Endothelial cell of umbilical vein (primary cell): ENCODE measurements around the gene EML4. TPM values are rescaled to one million over a fixed set of nuclear protein-coding genes. Genes with fewer than 3 reads are reported as not detected.
"Not testable (repeated sequence)": the region's sequence is repeated elsewhere in the genome, so short reads cannot be mapped to it uniquely, and the experiment has no call there.

Experiments used
- BruUV-seq: library from RNA; stranded (reverse); fragments of 400-500 nt; replicated peaks from 2 replicates; lab custom pipeline; 2021; lab: Mats Ljungman, UMichigan
- CTCF ChIA-PET: fragments of 300-600, 350-600 bp; sonication (Branson Sonifier 250); formaldehyde crosslinking; loops from one replicate; lab custom pipeline; 2021; ENCODE audit warnings: antibody characterized with exemption, inconsistent platforms; lab: Charles Lee
- POLR2A ChIA-PET: fragments of 300-600, 350-600 bp; sonication (Branson Sonifier 250); formaldehyde crosslinking; loops from one replicate; lab custom pipeline; 2021; ENCODE audit warnings: antibody characterized with exemption, inconsistent platforms; lab: Charles Lee
- DNase-seq: peaks from one replicate; pipeline ENCODE4 v3.0.0-alpha.2; 2011; ENCODE audit warnings: low read depth, low spot score
- FAIRE-seq: peaks from 2 replicates; lab custom pipeline; 2011; peaks lifted over from hg19 to GRCh38; lab: Jason Lieb, UNC
- H2AFZ ChIP-seq: 2 replicates; pipeline ENCODE4 v1.6.0; 2012; ENCODE audit warnings: low read depth, low read length, control low read depth, inconsistent platforms
- H3K27ac ChIP-seq: 2 replicates; pipeline ENCODE4 v1.5.1; 2011; ENCODE audit warnings: low read depth, mild to moderate bottlenecking, control low read depth, low read length, moderate library complexity; ENCODE audit not compliant: insufficient read depth
- H3K27me3 ChIP-seq, 2 experiments: 2 replicates each; pipeline versions ENCODE4 v1.6.0 to v1.6.1; 2011; ENCODE audit warnings: low read length in 2 of 2, mixed read lengths in 1 of 2; ENCODE audit not compliant: control insufficient read depth in 2 of 2, insufficient read depth in 2 of 2
- H3K36me3 ChIP-seq, 2 experiments: 2 replicates in 1 of 2; 3 replicates in 1 of 2; pipeline ENCODE4 v1.5.1; 2011; ENCODE audit warnings: low read length in 2 of 2, mild to moderate bottlenecking in 1 of 2, moderate library complexity in 1 of 2; ENCODE audit not compliant: control insufficient read depth in 2 of 2, insufficient read depth in 2 of 2; ENCODE audit errors: extremely low read depth in 1 of 2
- H3K4me1 ChIP-seq: 3 replicates; pipeline ENCODE4 v1.5.1; 2011; ENCODE audit warnings: mild to moderate bottlenecking, low read length; ENCODE audit not compliant: control insufficient read depth, insufficient read depth; ENCODE audit errors: extremely low read depth
- H3K4me2 ChIP-seq: 2 replicates; pipeline ENCODE4 v1.6.1; 2011; ENCODE audit warnings: low read length, control low read depth, mixed read lengths; ENCODE audit not compliant: insufficient read depth
- H3K4me3 ChIP-seq, 3 experiments: fragments of 200-600 bp in 1 of 3; sonication (generic), shearing (Covaris generic) in 1 of 3; replicated peaks in 1 of 3; 2 replicates each; pipeline ENCODE4 v1.5.1; 2011 to 2016; ENCODE audit warnings: control low read depth in 3 of 3, low read length in 3 of 3, mild to moderate bottlenecking in 2 of 3, inconsistent platforms in 1 of 3, low read depth in 1 of 3, moderate library complexity in 1 of 3; ENCODE audit not compliant: insufficient read depth in 1 of 3
- H3K79me2 ChIP-seq: 2 replicates; pipeline ENCODE4 v1.6.0; 2012; ENCODE audit warnings: low read length, inconsistent platforms; ENCODE audit not compliant: control insufficient read depth, insufficient read depth
- H3K9ac ChIP-seq: replicated peaks from 2 replicates; pipeline ENCODE3; 2011; ENCODE audit warnings: low read length, control low read depth; ENCODE audit not compliant: insufficient read depth; ENCODE audit errors: extremely low read depth
- H3K9me1 ChIP-seq: replicated peaks from 3 replicates; pipeline ENCODE4 v1.6.0; 2011; ENCODE audit warnings: mild to moderate bottlenecking, low read length; ENCODE audit not compliant: control insufficient read depth, insufficient read depth; ENCODE audit errors: extremely low read depth
- H3K9me3 ChIP-seq: replicated peaks from 2 replicates; pipeline ENCODE4 v1.5.1; 2012; ENCODE audit warnings: low read length, inconsistent platforms; ENCODE audit not compliant: control insufficient read depth, insufficient read depth
- H4K20me1 ChIP-seq: replicated peaks from 2 replicates; pipeline ENCODE3; 2011; ENCODE audit warnings: mild to moderate bottlenecking, low read length; ENCODE audit not compliant: control insufficient read depth, insufficient read depth; ENCODE audit errors: extremely low read depth
- CTCF ChIP-seq, 2 donors: IDR thresholded peaks; 1 replicate in 1 of 2; 2 replicates in 1 of 2; pipeline ENCODE4 v1.5.1; 2011; ENCODE audit warnings: low read length in 2 of 2, mild to moderate bottlenecking in 2 of 2, moderate library complexity in 2 of 2, control low read depth in 1 of 2, inconsistent platforms in 1 of 2, low read depth in 1 of 2; ENCODE audit not compliant: insufficient read depth in 1 of 2; ENCODE audit errors: extremely low read depth in 1 of 2
- FOS ChIP-seq: IDR thresholded peaks from 2 replicates; pipeline ENCODE4 v1.6.1; 2011; ENCODE audit warnings: mild to moderate bottlenecking, low read length, moderate library complexity, borderline replicate concordance; ENCODE audit not compliant: insufficient read depth
- JUN ChIP-seq: IDR thresholded peaks from 2 replicates; pipeline ENCODE4 v1.6.1; 2011; ENCODE audit warnings: borderline replicate concordance, low read depth; ENCODE audit not compliant: insufficient read length, insufficient read depth
- POLR2AphosphoS5 ChIP-seq: IDR thresholded peaks from 2 replicates; pipeline ENCODE4 v1.6.1; 2012; ENCODE audit warnings: low read depth, mild to moderate bottlenecking, control low read depth, low read length, moderate library complexity; ENCODE audit not compliant: insufficient read depth
- dilution Hi-C: fragments of 300-500 bp; cut with MboI; formaldehyde crosslinking; loops from one replicate; pipeline ENCODE4 v1.15.0; 2019; ENCODE audit warnings: low sequenced_read_pairs; ENCODE audit not compliant: extremely low pct_ligation_motif_present
- intact Hi-C: fragments of 100-400 bp; cut with micrococcal nuclease; formaldehyde crosslinking; loops from one replicate; pipeline ENCODE4 v1.10.0; 2022
- polyA plus RNA-seq, 4 experiments: library from polyadenylated mRNA; depleted of rRNA in 3 of 4; stranded (reverse) in 3 of 4; unstranded in 1 of 4; fragments of >200 nt; gene quantifications; 2 replicates each; pipeline versions ENCODE4 v1.2.1 to v1.2.3, GENCODE V29; 2011 to 2012; ENCODE audit warnings: missing spikeins in 1 of 4
- total RNA-seq: library from RNA; stranded (reverse); gene quantifications from 2 replicates; pipeline ENCODE4 v1.2.3, GENCODE V29; 2021

EML4 gene
- total and polyA plus RNA-seq, 2 donors (not counting 3 experiments of a cell fraction or from before 2014, with no cell fraction given) = 13.3 to 32.0 TPM

GRCh38 chr2:42125841-42126594 is 43.1 kb upstream of the EML4 start:
- Histone ChIP-seq H3K4me1 (no peaks in the 10 kb centered on the region), H3K9me3 (no peaks in the 10 kb centered on the region), H3K79me2 (no peaks in the 10 kb centered on the region), H2AFZ (no peak overlapping the region), H3K9ac (no peak overlapping the region), H4K20me1 (no peaks in the 10 kb centered on the region), H3K4me3 (no peak overlapping the region), H3K27ac (no peak overlapping the region), H3K27me3 (peaks cover 9 to 10% of the 10 kb centered on the region in 2 experiments), H3K4me2 (no peak overlapping the region), H3K9me1 (no peaks in the 10 kb centered on the region), H3K36me3 (no peaks in the 10 kb centered on the region)
- FAIRE-seq (no peak), DNase-seq (no peak)
- intact Hi-C loops (no loop called here), dilution Hi-C loops (no loop called here)
- CTCF ChIA-PET = interaction anchor here (1.3 to 1.8 kb wide), 2 partner anchors 16 to 203 kb away, joined by 3 to 5 read pairs; no protein-coding TSS in a partner anchor
- BruUV-seq = no TSS peak
- TF ChIP-seq JUN (no peak), CTCF (IDR thresholded peaks at IDR 0.05; ENCODE audit: extremely low read depth in 1 of 2, insufficient read depth in 1 of 2, low read depth in 1 of 2, low read length in 2 of 2) (no peak), POLR2AphosphoS5 (no peak), FOS (no peak)
- POLR2A ChIA-PET = no interaction called here

GRCh38 chr2:42126873-42127272 is 42.3 kb upstream of the EML4 start:
- H3K79me2 ChIP-seq, H3K9me3 ChIP-seq, H3K4me1 ChIP-seq, H3K4me3 ChIP-seq, H3K9me1 ChIP-seq, POLR2A ChIA-PET, H2AFZ ChIP-seq, DNase-seq, H3K4me2 ChIP-seq, H3K9ac ChIP-seq, intact Hi-C loops, H4K20me1 ChIP-seq, H3K36me3 ChIP-seq, BruUV-seq, dilution Hi-C loops, FAIRE-seq, H3K27me3 ChIP-seq, H3K27ac ChIP-seq: not testable (repeated sequence)
- CTCF ChIA-PET = interaction anchor here (1.0 to 1.8 kb wide), 2 partner anchors 12 to 202 kb away, joined by 3 to 5 read pairs; no protein-coding TSS in a partner anchor
